ENCODE results near the gene SYT6. TPM values are rescaled to one million over a fixed set of nuclear protein-coding genes. Genes with fewer than 3 reads are reported as not detected.

The SYT6 gene
- total RNA-seq, 1 donor from 2014 or later = not detected

- DNase-seq (ENCODE audit: low read depth) = no peak
- Histone ChIP-seq H3K4me3 (ENCODE audit: low read depth, low read length) (no peak overlapping the region), H3K27me3 (ENCODE audit: control insufficient read depth, insufficient read depth, low read length) (peaks cover 11% of the 10 kb centered on the region), H3K36me3 (ENCODE audit: control insufficient read depth, insufficient read depth, low read length) (no peaks in the 10 kb centered on the region)
- TF ChIP-seq, protein P1, sequence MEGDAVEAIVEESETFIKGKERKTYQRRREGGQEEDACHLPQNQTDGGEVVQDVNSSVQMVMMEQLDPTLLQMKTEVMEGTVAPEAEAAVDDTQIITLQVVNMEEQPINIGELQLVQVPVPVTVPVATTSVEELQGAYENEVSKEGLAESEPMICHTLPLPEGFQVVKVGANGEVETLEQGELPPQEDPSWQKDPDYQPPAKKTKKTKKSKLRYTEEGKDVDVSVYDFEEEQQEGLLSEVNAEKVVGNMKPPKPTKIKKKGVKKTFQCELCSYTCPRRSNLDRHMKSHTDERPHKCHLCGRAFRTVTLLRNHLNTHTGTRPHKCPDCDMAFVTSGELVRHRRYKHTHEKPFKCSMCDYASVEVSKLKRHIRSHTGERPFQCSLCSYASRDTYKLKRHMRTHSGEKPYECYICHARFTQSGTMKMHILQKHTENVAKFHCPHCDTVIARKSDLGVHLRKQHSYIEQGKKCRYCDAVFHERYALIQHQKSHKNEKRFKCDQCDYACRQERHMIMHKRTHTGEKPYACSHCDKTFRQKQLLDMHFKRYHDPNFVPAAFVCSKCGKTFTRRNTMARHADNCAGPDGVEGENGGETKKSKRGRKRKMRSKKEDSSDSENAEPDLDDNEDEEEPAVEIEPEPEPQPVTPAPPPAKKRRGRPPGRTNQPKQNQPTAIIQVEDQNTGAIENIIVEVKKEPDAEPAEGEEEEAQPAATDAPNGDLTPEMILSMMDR (IDR thresholded peaks at IDR 0.05; ENCODE audit: insufficient read depth, low read length, poor library complexity, severe bottlenecking) = no peak
Measured at GRCh38 chr1:114114185-114115094, 39.2 kb downstream of the SYT6 start.

DNA sequence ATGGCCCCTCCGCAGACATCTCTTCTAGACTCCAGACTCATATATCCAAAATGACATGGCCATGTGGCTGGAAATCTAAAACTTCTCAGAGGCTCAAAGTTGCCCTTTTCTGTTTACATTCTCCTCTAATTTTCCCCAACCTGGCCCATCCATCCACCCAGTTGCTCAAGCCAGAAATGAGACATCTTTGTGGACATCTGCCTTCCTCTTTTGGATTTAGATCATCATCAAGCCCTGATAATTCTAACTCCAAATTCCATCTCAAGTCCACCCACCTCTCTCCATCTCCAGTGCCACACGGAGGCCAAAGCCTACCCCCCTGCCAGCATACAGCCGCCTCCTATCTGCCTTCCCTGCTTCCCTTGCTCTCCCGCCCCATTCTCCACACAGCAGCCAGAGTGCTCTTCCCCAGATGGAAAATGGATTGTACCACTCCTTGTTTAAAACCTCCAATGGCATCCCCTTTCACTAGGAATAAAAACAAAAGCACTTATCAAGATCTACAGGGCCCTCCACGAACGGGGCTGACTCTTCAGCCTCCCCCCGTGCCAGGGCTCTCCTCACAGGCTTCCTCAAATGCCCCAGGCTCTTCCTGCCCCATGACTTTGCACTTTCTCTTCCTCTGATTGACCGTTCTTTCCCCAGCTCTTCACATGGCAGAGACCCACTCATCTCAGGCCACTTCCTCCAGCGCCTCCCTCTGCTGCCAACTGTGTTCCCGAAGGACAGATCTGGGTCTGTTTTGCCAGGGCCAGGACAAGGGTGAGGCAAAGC is 40.1 kb downstream of the SYT6 start:
- TF ChIP-seq, protein P1 (IDR thresholded peaks at IDR 0.05; ENCODE audit: insufficient read depth, low read length, poor library complexity, severe bottlenecking) = no peak
- no peaks in the 10 kb centered on the region for H3K36me3 ChIP-seq (ENCODE audit: control insufficient read depth, insufficient read depth, low read length)
- DNase-seq (ENCODE audit: low read depth) = no peak
- no peak overlapping the region for H3K4me3 ChIP-seq (ENCODE audit: low read depth, low read length)
- H3K27me3 ChIP-seq (ENCODE audit: control insufficient read depth, insufficient read depth, low read length) = peaks cover 11% of the 10 kb centered on the region

- peaks cover 9% of the 10 kb centered on the region for H3K27me3 ChIP-seq (ENCODE audit: control insufficient read depth, insufficient read depth, low read length)
- H3K4me3 ChIP-seq (ENCODE audit: low read depth, low read length) = no peak overlapping the region
- no peaks in the 10 kb centered on the region for H3K36me3 ChIP-seq (ENCODE audit: control insufficient read depth, insufficient read depth, low read length)
- TF ChIP-seq, protein P1 (IDR thresholded peaks at IDR 0.05; ENCODE audit: insufficient read depth, low read length, poor library complexity, severe bottlenecking) = no peak
- no peak for DNase-seq (ENCODE audit: low read depth)
Measured at GRCh38 chr1:114112775-114113174, 40.9 kb downstream of the SYT6 start.

DNA sequence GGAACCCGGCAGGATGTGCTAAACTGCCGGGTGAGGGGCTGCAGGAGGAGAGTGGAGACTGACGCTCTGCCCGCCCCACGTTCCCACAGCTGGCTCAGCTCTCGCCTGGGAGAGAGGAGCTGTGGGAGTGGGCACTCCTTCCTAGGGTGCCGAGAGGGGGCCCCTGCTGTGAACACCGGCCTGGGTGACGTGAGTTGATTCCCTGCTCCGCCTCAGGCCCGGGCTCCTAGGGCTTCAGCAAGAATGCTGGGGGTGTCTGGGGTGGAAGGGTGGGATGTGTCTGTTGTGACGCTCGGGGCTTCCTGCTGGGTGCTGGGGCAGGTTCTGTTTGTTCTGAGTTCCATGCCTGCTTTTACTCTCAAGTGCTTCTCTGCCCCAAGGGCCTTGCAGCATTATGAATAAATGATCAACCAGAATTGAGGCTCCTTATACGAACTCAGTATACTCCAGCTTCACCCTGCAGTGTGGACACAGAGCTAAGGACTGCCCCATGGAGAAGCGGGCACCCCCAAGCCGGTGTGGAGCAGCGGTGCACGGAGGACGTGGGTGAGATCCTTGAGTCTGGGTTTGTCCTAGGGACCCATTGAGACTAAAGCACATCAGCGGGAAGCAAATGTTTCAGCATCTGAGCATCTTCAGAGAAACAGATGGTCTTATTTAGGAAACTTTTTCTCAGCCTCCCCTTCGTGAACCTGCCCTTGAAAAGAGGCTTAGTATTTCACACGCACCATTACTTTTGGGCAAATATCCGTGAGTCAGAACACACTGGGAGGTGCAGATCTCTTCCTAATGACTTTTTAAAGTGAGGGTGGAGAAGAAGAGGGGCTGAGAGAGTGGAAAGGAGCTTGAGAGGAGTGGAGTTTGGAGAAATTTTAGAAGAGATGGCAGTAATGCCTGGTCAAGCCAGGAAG is 41.7 kb downstream of the SYT6 start:
- DNase-seq (ENCODE audit: low read depth) = no peak
- TF ChIP-seq, protein P1 (IDR thresholded peaks at IDR 0.05; ENCODE audit: insufficient read depth, low read length, poor library complexity, severe bottlenecking) = no peak

GRCh38 chr1:114109981-114110380 is 43.7 kb downstream of the SYT6 start:
- H3K4me3 ChIP-seq (ENCODE audit: low read depth, low read length) = no peak overlapping the region
- TF ChIP-seq, protein P1 (IDR thresholded peaks at IDR 0.05; ENCODE audit: insufficient read depth, low read length, poor library complexity, severe bottlenecking) = no peak
- no peak for DNase-seq (ENCODE audit: low read depth)
- H3K27me3 ChIP-seq (ENCODE audit: control insufficient read depth, insufficient read depth, low read length) = peaks cover 12% of the 10 kb centered on the region
- H3K36me3 ChIP-seq (ENCODE audit: control insufficient read depth, insufficient read depth, low read length) = no peaks in the 10 kb centered on the region

More for the DNA sequence above, 41.7 kb downstream of the SYT6 start:
- H3K4me3 ChIP-seq (ENCODE audit: low read depth, low read length) = no peak overlapping the region
- H3K27me3 ChIP-seq (ENCODE audit: control insufficient read depth, insufficient read depth, low read length) = peaks cover 9% of the 10 kb centered on the region
- no peaks in the 10 kb centered on the region for H3K36me3 ChIP-seq (ENCODE audit: control insufficient read depth, insufficient read depth, low read length)
